Measurements from ENCODE around the gene EEFSEC.

The EEFSEC gene

DNA sequence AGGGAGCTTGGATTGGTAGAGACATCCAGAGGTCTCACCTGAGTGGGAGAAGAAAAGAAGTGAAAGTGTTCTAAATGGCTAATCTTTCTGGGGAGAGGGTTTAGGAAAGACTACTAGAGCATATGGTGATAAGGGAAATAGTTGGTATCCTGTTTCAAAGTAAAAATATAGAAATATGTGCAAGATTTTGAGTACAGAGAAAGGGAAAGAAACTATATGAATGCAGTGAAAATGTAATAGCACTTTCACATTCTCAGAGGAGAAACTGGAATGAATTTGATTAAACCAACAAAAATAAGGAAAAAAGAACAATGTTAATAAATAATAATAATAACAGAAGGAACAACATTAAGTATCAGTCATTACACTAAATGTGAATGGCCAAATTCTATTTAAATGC, 194.0 kb downstream of the EEFSEC start:
- no peak for DNase-seq (ENCODE audit: low read depth in 2 of 2, low spot score in 1 of 2)

- no peak for DNase-seq (ENCODE audit: low read depth in 2 of 2, low spot score in 1 of 2)
These were observed 194.8 kb downstream of the EEFSEC start for GRCh38 chr3:128348075-128348474.

GRCh38 chr3:128348805-128349531, 195.7 kb downstream of the EEFSEC start:
- no peak for DNase-seq (ENCODE audit: low read depth in 2 of 2, low spot score in 1 of 2)

DNA sequence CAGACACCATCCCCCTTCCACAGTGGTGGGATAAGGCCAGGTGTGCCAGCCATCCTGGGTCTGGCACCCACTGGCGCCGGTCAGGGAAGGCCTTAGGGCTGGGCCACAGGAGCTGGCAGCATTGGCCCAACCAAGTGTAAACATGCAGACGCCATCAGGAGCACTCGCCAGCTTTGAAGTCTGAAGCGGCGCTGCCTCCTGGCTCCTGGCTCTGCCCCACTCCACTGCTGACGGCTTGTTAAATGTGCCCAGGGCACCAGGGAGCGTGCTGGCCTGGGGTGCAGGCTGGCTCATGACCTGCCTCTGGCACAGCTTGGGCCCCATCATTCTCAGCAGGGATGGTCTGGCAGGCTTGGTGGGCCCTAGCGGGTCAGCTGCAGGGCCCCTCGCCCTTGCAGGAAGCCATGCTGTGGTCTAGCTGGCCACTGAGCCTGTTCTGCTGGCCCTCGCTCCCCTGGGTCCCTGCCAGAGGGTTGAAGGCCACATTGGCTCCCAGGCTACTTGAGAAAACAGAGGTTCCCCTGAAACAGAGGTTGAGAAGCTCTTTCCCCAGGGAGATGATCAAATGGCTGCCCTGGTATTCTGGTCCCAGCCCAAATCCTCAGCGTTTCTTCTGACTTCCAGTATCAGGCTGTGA, 196.8 kb downstream of the EEFSEC start:
- DNase-seq (ENCODE audit: low read depth in 2 of 2, low spot score in 1 of 2): no peak

GRCh38 chr3:128351546-128351945, 198.3 kb downstream of the EEFSEC start:
- no peak for DNase-seq (ENCODE audit: low read depth in 2 of 2, low spot score in 1 of 2)

DNA sequence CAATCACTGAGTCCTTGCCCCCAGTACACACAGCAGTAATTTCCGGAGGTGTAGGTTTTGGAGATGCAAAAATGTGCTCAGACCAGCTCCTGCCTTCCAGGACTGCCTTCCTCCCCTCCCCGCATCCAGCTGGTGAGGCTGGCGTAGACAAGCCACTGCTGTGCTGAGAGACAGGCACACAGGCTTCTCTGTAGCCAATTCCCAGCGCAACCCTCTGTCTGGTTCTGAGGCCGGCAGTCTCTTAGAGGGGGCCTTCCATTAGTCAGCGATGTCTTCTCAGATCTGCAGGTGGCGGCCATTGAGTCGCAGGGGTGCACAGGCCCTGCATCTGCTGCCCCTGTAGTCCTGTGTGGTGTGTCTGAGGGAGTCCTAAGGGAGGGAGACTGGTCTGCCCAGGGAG, 199.0 kb downstream of the EEFSEC start:
- no peak for DNase-seq (ENCODE audit: low read depth in 2 of 2, low spot score in 1 of 2)

DNA sequence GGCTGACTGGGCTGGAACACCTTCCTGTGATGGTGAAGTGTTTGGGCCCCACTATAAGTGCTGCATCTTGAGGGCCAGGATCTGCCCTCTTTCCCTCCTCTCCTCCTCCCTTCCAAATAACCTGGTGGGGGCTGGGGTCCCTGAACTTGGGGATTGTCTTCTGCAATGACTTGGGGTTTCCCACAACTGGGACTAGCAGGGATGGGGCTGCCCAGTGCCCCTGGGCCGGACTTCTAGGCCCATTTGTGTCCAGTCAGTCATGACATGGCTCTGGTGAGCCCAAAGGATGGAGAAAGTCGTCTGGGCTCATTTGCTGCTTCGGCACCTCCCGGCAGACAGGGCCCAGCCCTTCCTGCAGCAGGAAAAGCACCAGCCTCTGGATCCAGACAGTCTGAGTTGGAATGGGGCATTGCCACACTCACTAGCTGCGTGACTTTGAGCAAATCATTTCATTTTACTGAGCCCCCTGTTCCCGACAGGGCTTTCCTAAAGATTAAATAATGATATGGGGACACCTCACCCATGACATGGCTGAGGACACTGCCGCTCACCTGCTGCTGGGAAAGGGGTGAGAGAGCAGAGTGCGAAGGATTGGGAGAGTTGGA, 200.2 kb downstream of the EEFSEC start:
- no peak for DNase-seq (ENCODE audit: low read depth in 2 of 2, low spot score in 1 of 2)

DNA sequence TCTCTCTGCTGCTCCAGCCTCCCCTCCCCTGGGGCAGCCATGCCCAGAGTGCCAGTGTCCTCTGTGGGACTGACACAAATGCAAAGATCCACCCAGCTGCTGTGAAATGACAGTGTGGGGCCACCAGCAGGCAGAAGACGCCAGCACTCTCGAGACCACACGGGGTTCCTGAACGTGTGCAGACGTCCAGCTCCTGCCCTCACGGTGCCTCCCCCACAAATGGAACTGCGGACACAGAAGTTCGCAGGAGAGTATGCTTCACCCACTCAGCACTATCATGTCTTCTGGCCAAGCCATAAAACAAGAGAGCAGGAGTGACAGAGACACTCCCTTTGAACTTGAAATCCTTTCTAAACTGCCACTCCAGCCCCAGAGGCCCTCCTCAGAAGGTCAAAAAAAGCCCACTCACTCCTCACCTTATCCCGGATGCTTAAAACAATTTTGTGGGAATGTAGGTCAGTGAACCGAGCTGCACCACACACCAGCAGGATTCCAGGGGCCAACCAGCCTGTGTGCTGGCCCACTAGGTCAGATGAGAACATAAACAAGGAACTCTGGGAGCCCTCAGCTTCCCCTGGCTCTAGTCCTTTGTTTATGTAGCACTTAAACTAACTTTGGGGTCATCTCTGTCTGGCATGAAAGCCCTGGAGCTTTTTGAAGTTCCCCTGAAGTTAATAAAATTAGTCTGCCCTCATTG, 200.9 kb downstream of the EEFSEC start:
- DNase-seq (ENCODE audit: low read depth in 2 of 2, low spot score in 1 of 2): no peak

DNA sequence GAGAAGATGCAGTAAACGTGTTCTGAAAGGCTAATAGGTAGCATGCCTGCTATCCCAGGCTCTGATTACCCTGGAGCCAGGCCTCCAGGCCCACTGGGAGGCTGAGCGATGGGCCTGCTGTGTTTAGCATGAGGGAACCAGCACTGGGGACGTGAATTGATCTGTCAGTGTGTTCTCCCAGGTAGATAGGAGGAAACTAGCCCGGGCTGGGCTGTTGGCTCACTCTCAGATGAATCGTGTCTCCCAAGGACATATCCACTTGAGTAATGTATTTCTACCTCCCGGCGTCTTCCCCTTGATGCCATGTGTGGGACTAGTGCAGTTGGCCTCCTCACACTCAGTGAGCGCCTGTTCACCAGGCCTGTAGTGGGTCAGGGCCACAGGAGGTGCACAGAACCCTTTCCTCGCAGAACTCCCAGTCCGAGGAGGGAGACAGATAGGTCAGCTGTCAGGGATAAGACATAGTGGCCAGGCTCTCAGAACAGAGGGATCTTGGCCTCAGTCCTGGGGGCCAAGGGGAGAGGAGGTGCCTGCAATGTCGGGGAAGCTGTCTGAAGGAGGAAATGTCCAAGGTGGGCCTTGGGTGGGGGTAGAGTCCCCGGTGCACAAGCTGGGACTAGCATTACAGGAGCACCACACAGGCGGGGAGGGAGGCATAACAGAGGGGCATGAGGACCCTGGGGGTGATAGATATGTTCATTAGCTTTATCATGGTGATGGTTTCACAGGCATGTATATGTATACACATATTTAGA, 201.7 kb downstream of the EEFSEC start:
- no peak for DNase-seq (ENCODE audit: low read depth in 2 of 2, low spot score in 1 of 2)

DNA sequence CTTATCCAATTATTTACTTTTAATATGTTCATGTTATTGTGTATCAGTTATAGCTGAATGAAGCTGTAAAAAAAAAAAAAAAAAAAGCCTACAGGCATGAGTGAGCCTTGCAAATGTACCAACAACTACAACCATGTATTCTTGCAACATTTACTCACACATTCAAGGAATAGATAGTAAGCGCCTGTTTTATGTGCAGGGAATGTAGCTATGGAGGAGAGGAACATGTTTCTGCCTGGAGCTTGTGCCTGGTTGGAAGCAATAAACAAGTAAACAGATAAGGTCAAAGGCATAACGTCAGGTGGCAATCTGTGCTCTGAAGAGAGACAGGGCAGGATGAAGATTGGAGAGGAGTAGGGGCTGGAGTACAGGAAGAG, 202.2 kb downstream of the EEFSEC start:
- no peak for DNase-seq (ENCODE audit: low read depth in 2 of 2, low spot score in 1 of 2)

GRCh38 chr3:128356822-128357221, 203.5 kb downstream of the EEFSEC start:
- no peak for DNase-seq (ENCODE audit: low read depth in 2 of 2, low spot score in 1 of 2)

- DNase-seq (ENCODE audit: low read depth in 2 of 2, low spot score in 1 of 2): no peak
These were observed 204.3 kb downstream of the EEFSEC start for GRCh38 chr3:128357538-128357937.

GRCh38 chr3:128358156-128358895, 205.0 kb downstream of the EEFSEC start:
- no peak for DNase-seq (ENCODE audit: low read depth in 2 of 2, low spot score in 1 of 2)

- no peak for DNase-seq (ENCODE audit: low read depth in 2 of 2, low spot score in 1 of 2)
These were observed 205.9 kb downstream of the EEFSEC start for GRCh38 chr3:128359060-128359664.

- DNase-seq (ENCODE audit: low read depth in 2 of 2, low spot score in 1 of 2): no peak
These were observed 206.8 kb downstream of the EEFSEC start for GRCh38 chr3:128359846-128360642.

GRCh38 chr3:128360705-128361271, 207.5 kb downstream of the EEFSEC start:
- DNase-seq (ENCODE audit: low read depth in 2 of 2, low spot score in 1 of 2): no peak

DNA sequence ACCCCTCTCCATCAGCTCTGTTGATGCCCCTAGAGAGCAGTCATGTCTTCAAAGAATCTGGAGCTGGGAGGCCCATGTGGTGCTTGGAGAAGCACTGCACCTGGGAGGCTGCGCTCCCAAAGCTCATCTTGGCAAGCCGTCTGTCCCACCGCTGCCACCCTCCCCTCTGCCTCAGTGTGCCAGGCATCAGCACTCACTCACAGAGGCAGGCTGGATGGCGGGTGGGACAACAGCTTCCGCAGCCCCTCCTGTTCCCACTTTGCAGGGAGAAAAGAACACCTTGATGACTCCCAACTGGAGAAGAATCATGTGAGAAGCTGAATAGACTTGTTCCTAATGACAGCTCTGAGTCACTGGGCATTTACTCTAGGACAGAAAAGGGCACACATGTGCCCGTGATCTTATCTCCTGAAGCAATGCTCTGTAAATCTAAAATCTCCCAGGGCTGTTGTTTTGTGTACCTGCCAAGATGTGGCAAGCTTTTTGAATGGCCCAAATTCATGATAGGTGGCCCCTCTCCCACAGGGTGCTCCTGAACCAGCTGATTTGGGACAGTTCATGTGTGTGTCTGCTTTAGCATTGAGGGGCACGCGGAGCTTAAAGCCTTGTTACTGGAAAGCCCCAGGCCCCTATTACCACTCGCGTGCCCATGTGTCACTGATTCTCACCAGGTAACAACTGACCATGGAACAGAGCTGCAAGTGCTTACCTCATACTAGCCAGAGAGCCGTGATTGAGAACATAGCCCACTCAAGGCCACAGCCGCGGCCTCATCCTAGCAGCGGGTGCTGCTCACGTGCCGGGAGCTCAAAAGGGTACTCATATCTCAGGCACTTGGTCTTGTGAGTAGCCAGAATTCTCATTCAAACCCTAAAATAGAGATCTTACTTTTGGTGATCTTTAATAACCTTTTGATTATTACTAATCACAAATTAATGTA, 209.0 kb downstream of the EEFSEC start:
- no peak for DNase-seq (ENCODE audit: low read depth in 2 of 2, low spot score in 1 of 2)

DNA sequence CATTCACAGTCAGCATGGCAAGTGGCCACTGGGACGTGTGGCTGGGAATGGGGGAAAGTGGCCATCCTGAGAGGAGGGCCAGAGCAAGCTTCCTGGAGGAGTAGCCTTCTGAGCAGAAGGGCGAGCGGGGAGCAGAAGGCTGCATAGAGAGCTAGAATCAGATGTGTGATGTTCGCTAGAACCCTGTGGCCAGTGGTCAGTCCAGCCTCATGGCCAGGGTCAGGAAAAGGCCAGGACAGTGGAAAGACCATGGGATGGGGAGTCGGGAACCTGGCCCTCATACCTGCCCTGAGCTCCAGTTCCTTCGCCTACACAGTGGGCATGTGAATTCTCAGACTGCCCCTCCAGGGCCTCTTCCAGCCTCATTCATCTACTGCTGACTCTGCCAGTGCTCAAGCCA, 211.0 kb downstream of the EEFSEC start:
- DNase-seq (ENCODE audit: low read depth in 2 of 2, low spot score in 1 of 2): no peak

All from stimulated activated CD8-positive, alpha-beta memory T cell treated with anti-CD3 and anti-CD28 coated beads, Interleukin-4, amount 100 ng/mL, for 1 hour (primary cell).